HEK293T (cell line): ENCODE results near the gene GATA2.

ENCODE experiments used
- ARNT ChIP-seq: fragments of 450-650 bp; IDR thresholded peaks from 2 replicates; pipeline ENCODE4 v1.6.1; 2017; ENCODE audit warnings: mild to moderate bottlenecking
- BHLHE40 ChIP-seq: fragments of 450-650 bp; IDR thresholded peaks from 2 replicates; pipeline ENCODE4 v1.6.1; 2016; ENCODE audit warnings: mild to moderate bottlenecking, moderate library complexity, borderline replicate concordance
- ELF4 ChIP-seq: fragments of 450-650 bp; IDR thresholded peaks from 2 replicates; pipeline ENCODE4 v1.6.1; 2017; ENCODE audit warnings: antibody characterized with exemption
- FOXA1 ChIP-seq: fragments of 450-650 bp; IDR thresholded peaks from 2 replicates; pipeline ENCODE4 v1.6.1; 2016; ENCODE audit warnings: mild to moderate bottlenecking
- FOXK2 ChIP-seq: fragments of 450-650 bp; IDR thresholded peaks from 2 replicates; pipeline ENCODE4 v1.6.1; 2016; ENCODE audit warnings: mild to moderate bottlenecking
- FOXM1 ChIP-seq: fragments of 450-650 bp; IDR thresholded peaks from 2 replicates; pipeline ENCODE4 v1.6.1; 2017; ENCODE audit warnings: mild to moderate bottlenecking, borderline replicate concordance
- HDGF ChIP-seq: fragments of 450-650 bp; IDR thresholded peaks from 2 replicates; pipeline ENCODE4 v1.6.1; 2017; ENCODE audit warnings: antibody characterized with exemption, borderline replicate concordance
- LEF1 ChIP-seq: fragments of 450-650 bp; IDR thresholded peaks from 2 replicates; pipeline ENCODE4 v1.6.1; 2017; ENCODE audit warnings: mild to moderate bottlenecking, borderline replicate concordance
- NFRKB ChIP-seq: fragments of 450-650 bp; IDR thresholded peaks from 2 replicates; pipeline ENCODE4 v1.6.1; 2016; ENCODE audit warnings: mild to moderate bottlenecking, moderate library complexity
- SP1 ChIP-seq: fragments of 450-650 bp; IDR thresholded peaks from 2 replicates; pipeline ENCODE4 v1.6.1; 2017
- SUZ12 ChIP-seq: fragments of 450-650 bp; IDR thresholded peaks from 2 replicates; pipeline ENCODE4 v1.6.1; 2016; ENCODE audit warnings: mild to moderate bottlenecking
- TARDBP ChIP-seq: fragments of 450-650 bp; IDR thresholded peaks from 2 replicates; pipeline ENCODE4 v1.6.1; 2016
- ZNF384 ChIP-seq: fragments of 450-650 bp; IDR thresholded peaks from 2 replicates; pipeline ENCODE4 v1.6.1; 2016
- TF ChIP-seq, protein P1 (sequence below): fragments of 450-650 bp; IDR thresholded peaks from 2 replicates; pipeline ENCODE4 v1.6.1; 2016

- TF ChIP-seq BHLHE40: no peak
- TF ChIP-seq, protein P1, sequence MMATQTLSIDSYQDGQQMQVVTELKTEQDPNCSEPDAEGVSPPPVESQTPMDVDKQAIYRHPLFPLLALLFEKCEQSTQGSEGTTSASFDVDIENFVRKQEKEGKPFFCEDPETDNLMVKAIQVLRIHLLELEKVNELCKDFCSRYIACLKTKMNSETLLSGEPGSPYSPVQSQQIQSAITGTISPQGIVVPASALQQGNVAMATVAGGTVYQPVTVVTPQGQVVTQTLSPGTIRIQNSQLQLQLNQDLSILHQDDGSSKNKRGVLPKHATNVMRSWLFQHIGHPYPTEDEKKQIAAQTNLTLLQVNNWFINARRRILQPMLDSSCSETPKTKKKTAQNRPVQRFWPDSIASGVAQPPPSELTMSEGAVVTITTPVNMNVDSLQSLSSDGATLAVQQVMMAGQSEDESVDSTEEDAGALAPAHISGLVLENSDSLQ: no peak
- no peak for TF ChIP-seq ELF4
- no peak for TF ChIP-seq ARNT
- no peak for TF ChIP-seq NFRKB
- no peak for TF ChIP-seq SUZ12
- TF ChIP-seq ZNF384: no peak
- no peak for TF ChIP-seq SP1
- TF ChIP-seq LEF1: no peak
- TF ChIP-seq HDGF: no peak
- TF ChIP-seq FOXM1: no peak
- no peak for TF ChIP-seq TARDBP
- TF ChIP-seq FOXA1: no peak
- TF ChIP-seq FOXK2: no peak
Measured at GRCh38 chr3:128503164-128503651, 10.2 kb upstream of the GATA2 start.
